MM.1S (cell line): Measurements from ENCODE around the gene ST6GALNAC4.

Experiments used
- DNase-seq: peaks from one replicate; pipeline ENCODE4 v3.0.0-alpha.2; 2015
- H2AFZ ChIP-seq: fragments of 300-600 bp; sonication (generic); 2 replicates; pipeline ENCODE4 v1.6.0; 2016; ENCODE audit warnings: antibody characterized with exemption, low read length
- H3F3A ChIP-seq: fragments of 300-600 bp; sonication (generic); 2 replicates; pipeline ENCODE4 v1.6.1; 2016; ENCODE audit warnings: mild to moderate bottlenecking, antibody characterized with exemption, low read length, moderate library complexity, mixed read lengths; ENCODE audit not compliant: insufficient read depth
- H3K27ac ChIP-seq: fragments of 300-600 bp; sonication (generic); 2 replicates; pipeline ENCODE4 v1.5.1; 2016; ENCODE audit warnings: mild to moderate bottlenecking, low read length
- H3K27me3 ChIP-seq: fragments of 300-600 bp; sonication (generic); replicated peaks from 2 replicates; pipeline ENCODE4 v1.6.0; 2016; ENCODE audit warnings: low read length; ENCODE audit not compliant: insufficient read depth
- H3K36me3 ChIP-seq: fragments of 300-600 bp; sonication (generic); replicated peaks from 2 replicates; pipeline ENCODE4 v1.6.1; 2016; ENCODE audit warnings: mild to moderate bottlenecking, low read length, mixed read lengths; ENCODE audit not compliant: insufficient read depth
- H3K4me1 ChIP-seq: fragments of 300-600 bp; sonication (generic); 2 replicates; pipeline ENCODE4 v1.6.1; 2016; ENCODE audit warnings: low read length, mixed read lengths
- H3K4me2 ChIP-seq: fragments of 300-600 bp; sonication (generic); 2 replicates; pipeline ENCODE4 v1.6.0; 2016; ENCODE audit warnings: low read depth, low read length
- H3K4me3 ChIP-seq: fragments of 300-600 bp; sonication (generic); 2 replicates; pipeline ENCODE4 v1.5.1; 2016; ENCODE audit warnings: low read length, mixed read lengths
- H3K79me2 ChIP-seq: fragments of 300-600 bp; sonication (generic); 2 replicates; pipeline ENCODE4 v1.6.1; 2016; ENCODE audit warnings: mixed run types, low read length, mixed read lengths
- H3K9ac ChIP-seq: fragments of 300-600 bp; sonication (generic); 2 replicates; pipeline ENCODE4 v1.6.1; 2016; ENCODE audit warnings: low read length, mixed read lengths
- H3K9me2 ChIP-seq: fragments of 300-600 bp; sonication (generic); replicated peaks from 2 replicates; pipeline ENCODE4 v1.6.1; 2016; ENCODE audit warnings: mild to moderate bottlenecking, low read length, mixed read lengths; ENCODE audit not compliant: insufficient read depth
- H3K9me3 ChIP-seq: fragments of 300-600 bp; sonication (generic); replicated peaks from 2 replicates; pipeline ENCODE4 v1.6.1; 2016; ENCODE audit warnings: mild to moderate bottlenecking, low read length, mixed read lengths; ENCODE audit not compliant: insufficient read depth
- H4K20me1 ChIP-seq: fragments of 300-600 bp; sonication (generic); 2 replicates; pipeline ENCODE4 v1.6.1; 2016; ENCODE audit warnings: mild to moderate bottlenecking, low read length, moderate library complexity, mixed read lengths; ENCODE audit not compliant: insufficient read depth
- CTCF ChIP-seq: fragments of 300-600 bp; sonication (generic); IDR thresholded peaks from 2 replicates; pipeline ENCODE4 v1.5.1; 2016; ENCODE audit warnings: antibody characterized with exemption, low read length, mixed read lengths
- EZH2 ChIP-seq: fragments of 300-600 bp; sonication (generic); optimal IDR thresholded peaks from 2 replicates; pipeline ENCODE3; 2017; ENCODE audit warnings: low read depth, mild to moderate bottlenecking, antibody characterized with exemption, low read length, mixed read lengths
- EZH2phosphoT487 ChIP-seq: fragments of 300-600 bp; sonication (generic); IDR thresholded peaks from 2 replicates; pipeline ENCODE4 v1.6.1; 2018; ENCODE audit warnings: antibody characterized with exemption, low read length

The ST6GALNAC4 gene

GRCh38 chr9:127917603-127918002 lies 762 bp upstream of the ST6GALNAC4 start:
- Histone ChIP-seq H2AFZ (0 out of 2 replicates have a peak overlapping the region, but pooled peaks have one; percentile 27), H3K4me2 (peak overlapping the region; percentile 93), H3K4me3 (peak overlapping the region; percentile 63), H3K9me3 (no peaks in the 10 kb centered on the region), H3K36me3 (peaks cover 3% of the 10 kb centered on the region), H3K9ac (peak overlapping the region; percentile 56; the same call in 1 of the 2 replicates), H3K27me3 (no peaks in the 10 kb centered on the region), H3K4me1 (peaks cover 43% of the 10 kb centered on the region), H3F3A (peaks cover 19% of the 10 kb centered on the region), H3K27ac (peak overlapping the region; percentile 54; the same call in 1 of the 2 replicates), H4K20me1 (no peaks in the 10 kb centered on the region), H3K79me2 (peaks cover 46% of the 10 kb centered on the region), H3K9me2 (no peaks in the 10 kb centered on the region)
- peak; percentile 40 for DNase-seq
- TF ChIP-seq CTCF: no peak
- no peak for TF ChIP-seq EZH2phosphoT487
- TF ChIP-seq EZH2: no peak

- H3K4me1 ChIP-seq: peaks cover 43% of the 10 kb centered on the region
- peaks cover 3% of the 10 kb centered on the region for H3K36me3 ChIP-seq
- DNase-seq: peak; percentile 87
- no peaks in the 10 kb centered on the region for H3K9me3 ChIP-seq
- peak overlapping the region; percentile 99 for H3K4me3 ChIP-seq
- TF ChIP-seq EZH2phosphoT487 (no peak), CTCF (no peak), EZH2 (no peak)
- peak overlapping the region; percentile 86 for H3K4me2 ChIP-seq
- no peaks in the 10 kb centered on the region for H3K9me2 ChIP-seq
- H4K20me1 ChIP-seq: no peaks in the 10 kb centered on the region
- H3K9ac ChIP-seq: peak overlapping the region; percentile 98
- H2AFZ ChIP-seq: peak overlapping the region; percentile 33; the same call in 1 of the 2 replicates
- H3F3A ChIP-seq: peaks cover 26% of the 10 kb centered on the region
- peaks cover 56% of the 10 kb centered on the region for H3K79me2 ChIP-seq
- H3K27ac ChIP-seq: peak overlapping the region; percentile 93
- H3K27me3 ChIP-seq: no peaks in the 10 kb centered on the region
These were observed 781 bp downstream of the ST6GALNAC4 start for GRCh38 chr9:127915801-127916719.

- peaks cover 30% of the 10 kb centered on the region for H3F3A ChIP-seq
- DNase-seq: peak; percentile 27
- H3K9me3 ChIP-seq: no peaks in the 10 kb centered on the region
- H3K4me2 ChIP-seq: peak overlapping the region; percentile 86
- H4K20me1 ChIP-seq: no peaks in the 10 kb centered on the region
- peaks cover 63% of the 10 kb centered on the region for H3K79me2 ChIP-seq
- peaks cover 8% of the 10 kb centered on the region for H3K36me3 ChIP-seq
- H3K27me3 ChIP-seq: no peaks in the 10 kb centered on the region
- peak overlapping the region; percentile 98 for H3K9ac ChIP-seq
- TF ChIP-seq EZH2phosphoT487 (no peak), EZH2 (no peak), CTCF (no peak)
- no peak overlapping the region for H2AFZ ChIP-seq
- peaks cover 48% of the 10 kb centered on the region for H3K4me1 ChIP-seq
- peak overlapping the region; percentile 93 for H3K27ac ChIP-seq
- H3K4me3 ChIP-seq: peak overlapping the region; percentile 99
- H3K9me2 ChIP-seq: no peaks in the 10 kb centered on the region
These were observed 1.5 kb downstream of the ST6GALNAC4 start for GRCh38 chr9:127915325-127915752.
